HG02678 (cell line): ENCODE results near the gene RUFY2.

Experiments
- ATAC-seq: cut with Tn5 transposase; IDR thresholded peaks from one replicate; pipeline ENCODE4 v1.9.1; 2021; ENCODE audit warnings: mild to moderate bottlenecking, moderate library complexity; ENCODE audit not compliant: unreplicated experiment

RUFY2 gene

GRCh38 chr10:68364101-68364886 is 42.8 kb downstream of the RUFY2 start:
- ATAC-seq: no peak

GRCh38 chr10:68362590-68362989 is 44.5 kb downstream of the RUFY2 start:
- ATAC-seq: no peak

- no peak for ATAC-seq
These were observed 47.9 kb downstream of the RUFY2 start for GRCh38 chr10:68359189-68359588.

- no peak for ATAC-seq
These were observed 53.5 kb downstream of the RUFY2 start for GRCh38 chr10:68353537-68353936.

- ATAC-seq: no peak
These were observed 58.8 kb downstream of the RUFY2 start for GRCh38 chr10:68348265-68348741.

- ATAC-seq: no peak
These were observed 60.3 kb downstream of the RUFY2 start for GRCh38 chr10:68346774-68347173.

- no peak for ATAC-seq
These were observed 61.5 kb downstream of the RUFY2 start for GRCh38 chr10:68345621-68346020.

- no peak for ATAC-seq
These were observed 64.1 kb downstream of the RUFY2 start for GRCh38 chr10:68342909-68343516.

- no peak for ATAC-seq
These were observed 66.6 kb downstream of the RUFY2 start for GRCh38 chr10:68340358-68341080.

GRCh38 chr10:68336754-68337351 is 70.2 kb downstream of the RUFY2 start:
- ATAC-seq: no peak

GRCh38 chr10:68334672-68335467 is 72.2 kb downstream of the RUFY2 start:
- ATAC-seq: no peak

GRCh38 chr10:68333440-68334431 is 73.3 kb downstream of the RUFY2 start:
- no peak for ATAC-seq

- no peak for ATAC-seq
These were observed 74.0 kb downstream of the RUFY2 start for GRCh38 chr10:68333058-68333395.

GRCh38 chr10:68332259-68333057 is 74.6 kb downstream of the RUFY2 start, which contains the start of gene PBLD:
PBLD (minus strand) TSS chr10:68332928; CDS start chr10:68306844, 26,084 bp downstream.
- ATAC-seq: peak; percentile 14

GRCh38 chr10:68331455-68332258 is 75.4 kb downstream of the RUFY2 start, which contains the start of gene HNRNPH3:
HNRNPH3 (plus strand) TSS chr10:68332064; CDS start chr10:68337222, 5,158 bp downstream.
- peak; percentile 82 for ATAC-seq

GRCh38 chr10:68330852-68331454 is 76.1 kb downstream of the RUFY2 start:
- no peak for ATAC-seq

- ATAC-seq: no peak
These were observed 77.6 kb downstream of the RUFY2 start for GRCh38 chr10:68329506-68329861.
